Upper lobe of left lung (tissue), 6 donors: ENCODE results near the gene ZNF493. TPM values are rescaled to one million over a fixed set of nuclear protein-coding genes. Genes with fewer than 3 reads are reported as not detected.

Source experiments
- ATAC-seq, 2 donors: fragments of 200-7000 bp; cut with Tn5 transposase; one replicate each; pipeline ENCODE4 v1.9.1; 2022; ENCODE audit warnings: mild to moderate bottlenecking in 2 of 2, moderate library complexity in 2 of 2; ENCODE audit not compliant: low FRiP score in 2 of 2
- DNase-seq, 2 donors: peaks; one replicate each; pipeline ENCODE4 v3.0.0-alpha.2; 2019 to 2020
- H3K27ac ChIP-seq, 4 donors: fragments of 200-600 bp; sonication (generic); one replicate each; pipeline ENCODE4 v1.5.1; 2016 to 2019
- H3K27me3 ChIP-seq, 4 donors: fragments of 200-600 bp; sonication (generic); one replicate each; pipeline ENCODE4 v1.5.1; 2017 to 2019
- H3K36me3 ChIP-seq, 4 donors: fragments of 200-600 bp; sonication (generic); one replicate each; pipeline ENCODE4 v1.5.1; 2016 to 2019
- H3K4me1 ChIP-seq, 4 donors: fragments of 200-600 bp; sonication (generic); one replicate each; pipeline ENCODE4 v1.5.1; 2018 to 2019
- H3K4me3 ChIP-seq, 4 donors: fragments of 200-600 bp; sonication (generic); one replicate each; pipeline ENCODE4 v1.5.1; 2017 to 2019; ENCODE audit warnings: mild to moderate bottlenecking in 2 of 4, moderate library complexity in 1 of 4
- H3K9me3 ChIP-seq, 4 donors: fragments of 200-600 bp; sonication (generic); one replicate each; pipeline ENCODE4 v1.5.1; 2018 to 2019
- EP300 ChIP-seq, 4 donors: sonication (generic); formaldehyde crosslinking; IDR thresholded peaks; one replicate each; pipeline ENCODE4 v1.5.1; 2017; ENCODE audit warnings: antibody characterized with exemption in 4 of 4, control low read depth in 2 of 4
- POLR2A ChIP-seq, 4 donors: fragments of 450-650 bp; IDR thresholded peaks; one replicate each; pipeline ENCODE4 v1.5.1; 2016 to 2017; ENCODE audit warnings: antibody characterized with exemption in 4 of 4, mild to moderate bottlenecking in 2 of 4
- POLR2AphosphoS5 ChIP-seq, 2 donors: sonication (generic); formaldehyde crosslinking; IDR thresholded peaks; one replicate each; pipeline ENCODE4 v1.5.1; 2017; ENCODE audit warnings: antibody characterized with exemption in 2 of 2
- WGBS, 2 donors: methylation state at CpG; one replicate each; pipeline ENCODE4 v1.1.5; 2017 to 2018; 5-methylcytosine and 5-hydroxymethylcytosine counted together
- total RNA-seq, 6 donors: library from RNA; depleted of rRNA in 4 of 6; stranded (reverse); fragments of >200 nt in 4 of 6; gene quantifications; one replicate each; pipeline versions ENCODE4 v1.1.0 to v1.2.1, GENCODE V29; 2016 to 2021
- TF ChIP-seq, protein P1 (sequence below), 6 experiments: fragments of 450-650 bp in 4 of 6; fragments of 200-600 bp in 2 of 6; sonication (generic) in 2 of 6; IDR thresholded peaks; one replicate each; pipeline ENCODE4 v1.5.1; 2016 to 2019; ENCODE audit warnings: antibody characterized with exemption in 6 of 6
- donor health status: DM: no; HTN: no; CAD: no; lungs with moderate emphysema.
- donor health status: DM: no; HTN: yes; CAD: no; lungs with severe emphysema.

The ZNF493 gene
- total RNA-seq, 6 donors from 2014 or later, result 19.0 to 86.3 (median 29.7) TPM

DNA sequence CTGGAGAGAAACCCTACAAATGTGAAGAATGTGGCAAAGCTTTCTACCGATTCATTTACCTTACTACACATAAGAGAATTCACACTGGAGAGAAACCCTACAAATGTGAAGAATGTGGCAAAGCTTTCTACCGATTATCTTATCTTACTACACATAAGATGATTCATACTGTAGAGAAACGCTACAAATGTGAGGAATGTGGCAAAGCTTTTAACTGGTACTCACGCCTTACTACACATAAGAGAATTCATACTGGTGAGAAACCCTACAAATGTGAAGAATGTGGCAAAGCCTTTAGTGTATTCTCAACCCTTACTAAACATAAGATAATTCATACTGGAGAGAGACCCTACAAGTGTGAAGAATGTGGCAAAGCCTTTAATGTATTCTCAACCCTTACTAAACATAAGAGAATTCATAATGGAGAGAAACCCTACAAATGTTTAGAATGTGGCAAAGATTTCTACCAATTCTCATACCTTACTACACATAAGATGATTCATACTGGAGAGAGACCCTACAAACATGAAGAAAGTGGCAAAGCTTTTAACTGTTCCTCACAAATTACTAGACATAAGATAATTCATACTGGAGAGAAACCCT lies 12.9 kb upstream of the ZNF493 start:
- Histone ChIP-seq H3K4me1 (no peaks in the 10 kb centered on the region), H3K36me3 (peaks cover 3 to 17% (median 15%) of the 10 kb centered on the region in 4 donors), H3K27me3 (no peaks in the 10 kb centered on the region), H3K9me3 (peaks cover 66 to 97% (median 92%) of the 10 kb centered on the region in 4 donors), H3K27ac (no peak overlapping the region), H3K4me3 (no peak overlapping the region)
- 90 to 96% methylated on average over 4 of the region's 4 CpGs for WGBS, 2 donors
- TF ChIP-seq POLR2A (IDR thresholded peaks at IDR 0.05), result no peak
- no peak for TF ChIP-seq POLR2AphosphoS5 (IDR thresholded peaks at IDR 0.05)
- TF ChIP-seq, protein P1, sequence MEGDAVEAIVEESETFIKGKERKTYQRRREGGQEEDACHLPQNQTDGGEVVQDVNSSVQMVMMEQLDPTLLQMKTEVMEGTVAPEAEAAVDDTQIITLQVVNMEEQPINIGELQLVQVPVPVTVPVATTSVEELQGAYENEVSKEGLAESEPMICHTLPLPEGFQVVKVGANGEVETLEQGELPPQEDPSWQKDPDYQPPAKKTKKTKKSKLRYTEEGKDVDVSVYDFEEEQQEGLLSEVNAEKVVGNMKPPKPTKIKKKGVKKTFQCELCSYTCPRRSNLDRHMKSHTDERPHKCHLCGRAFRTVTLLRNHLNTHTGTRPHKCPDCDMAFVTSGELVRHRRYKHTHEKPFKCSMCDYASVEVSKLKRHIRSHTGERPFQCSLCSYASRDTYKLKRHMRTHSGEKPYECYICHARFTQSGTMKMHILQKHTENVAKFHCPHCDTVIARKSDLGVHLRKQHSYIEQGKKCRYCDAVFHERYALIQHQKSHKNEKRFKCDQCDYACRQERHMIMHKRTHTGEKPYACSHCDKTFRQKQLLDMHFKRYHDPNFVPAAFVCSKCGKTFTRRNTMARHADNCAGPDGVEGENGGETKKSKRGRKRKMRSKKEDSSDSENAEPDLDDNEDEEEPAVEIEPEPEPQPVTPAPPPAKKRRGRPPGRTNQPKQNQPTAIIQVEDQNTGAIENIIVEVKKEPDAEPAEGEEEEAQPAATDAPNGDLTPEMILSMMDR (IDR thresholded peaks at IDR 0.05), result no peak
- no peak for TF ChIP-seq EP300 (IDR thresholded peaks at IDR 0.05)
- ATAC-seq (no peak), DNase-seq (no peak)

DNA sequence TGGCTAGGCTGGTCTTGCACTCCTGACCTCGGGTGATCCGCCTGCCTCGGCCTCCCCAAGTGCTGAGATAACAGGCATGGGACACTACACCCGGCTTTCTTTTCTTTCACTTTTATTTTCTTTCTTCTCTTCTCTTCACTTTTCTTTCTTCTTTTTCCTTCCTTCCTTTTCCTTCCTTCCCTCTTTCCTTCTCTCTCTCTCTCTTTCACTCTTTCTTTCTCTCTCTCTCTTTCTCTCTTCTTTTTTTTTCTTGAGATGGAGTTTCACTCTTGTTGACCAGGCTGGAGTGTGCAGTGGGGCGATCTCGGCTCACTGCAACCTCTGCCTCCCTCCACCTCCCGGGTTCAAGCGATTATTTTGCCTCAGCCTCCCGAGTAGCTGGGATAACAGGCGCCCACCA lies 812 bp upstream of the ZNF493 start:
- no peaks in the 10 kb centered on the region for H3K27me3 ChIP-seq
- ATAC-seq, result no peak
- peaks cover 0 to 5% (median 2%) of the 10 kb centered on the region in 4 donors for H3K9me3 ChIP-seq
- DNase-seq, result no peak
- 94 to 95% methylated on average over 10 of the region's 10 CpGs for WGBS, 2 donors
- no peak overlapping the region for H3K27ac ChIP-seq
- H3K4me1 ChIP-seq, result peaks cover 0 to 15% (median 10%) of the 10 kb centered on the region in 4 donors
- peaks cover 0 to 14% (median 0%) of the 10 kb centered on the region in 4 donors for H3K36me3 ChIP-seq
- TF ChIP-seq EP300 (IDR thresholded peaks at IDR 0.05) (no peak), POLR2AphosphoS5 (IDR thresholded peaks at IDR 0.05) (no peak), POLR2A (IDR thresholded peaks at IDR 0.05) (no peak)
- TF ChIP-seq, protein P1 (IDR thresholded peaks at IDR 0.05), result no peak
- no peak overlapping the region for H3K4me3 ChIP-seq

DNA sequence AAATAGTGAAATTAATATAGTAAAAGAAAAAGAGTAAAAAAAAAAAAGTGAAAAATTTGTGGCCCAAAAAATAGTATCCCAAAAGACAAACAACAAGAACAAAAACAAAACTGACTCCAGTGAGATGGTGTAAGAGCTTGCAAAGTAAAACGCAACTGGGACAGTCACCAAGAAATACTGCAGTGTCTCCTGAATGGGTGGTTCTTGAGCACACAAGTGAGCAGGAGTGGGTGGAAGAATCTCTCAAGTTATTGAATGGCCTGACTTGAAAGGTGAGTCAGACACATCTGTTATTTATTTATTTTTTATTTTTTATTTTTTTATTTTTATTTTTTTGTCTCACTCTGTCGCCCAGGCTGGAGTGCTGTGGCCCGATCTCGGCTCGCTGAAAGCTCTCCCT lies 1.9 kb downstream of the ZNF493 start:
- Histone ChIP-seq H3K4me1 (peaks cover 0 to 15% (median 10%) of the 10 kb centered on the region in 4 donors), H3K36me3 (peaks cover 0 to 14% (median 0%) of the 10 kb centered on the region in 4 donors), H3K27ac (no peak overlapping the region), H3K9me3 (peaks cover 0 to 9% (median 4%) of the 10 kb centered on the region in 4 donors), H3K27me3 (no peaks in the 10 kb centered on the region), H3K4me3 (no peak overlapping the region)
- ATAC-seq (no peak), DNase-seq (peak in 1 of 2 donors; percentile 13)
- TF ChIP-seq POLR2A (IDR thresholded peaks at IDR 0.05) (no peak), POLR2AphosphoS5 (IDR thresholded peaks at IDR 0.05) (no peak), EP300 (IDR thresholded peaks at IDR 0.05) (no peak)
- TF ChIP-seq, protein P1 (IDR thresholded peaks at IDR 0.05), result no peak
- 92 to 96% methylated on average over 5 of the region's 5 CpGs for WGBS, 2 donors

DNA sequence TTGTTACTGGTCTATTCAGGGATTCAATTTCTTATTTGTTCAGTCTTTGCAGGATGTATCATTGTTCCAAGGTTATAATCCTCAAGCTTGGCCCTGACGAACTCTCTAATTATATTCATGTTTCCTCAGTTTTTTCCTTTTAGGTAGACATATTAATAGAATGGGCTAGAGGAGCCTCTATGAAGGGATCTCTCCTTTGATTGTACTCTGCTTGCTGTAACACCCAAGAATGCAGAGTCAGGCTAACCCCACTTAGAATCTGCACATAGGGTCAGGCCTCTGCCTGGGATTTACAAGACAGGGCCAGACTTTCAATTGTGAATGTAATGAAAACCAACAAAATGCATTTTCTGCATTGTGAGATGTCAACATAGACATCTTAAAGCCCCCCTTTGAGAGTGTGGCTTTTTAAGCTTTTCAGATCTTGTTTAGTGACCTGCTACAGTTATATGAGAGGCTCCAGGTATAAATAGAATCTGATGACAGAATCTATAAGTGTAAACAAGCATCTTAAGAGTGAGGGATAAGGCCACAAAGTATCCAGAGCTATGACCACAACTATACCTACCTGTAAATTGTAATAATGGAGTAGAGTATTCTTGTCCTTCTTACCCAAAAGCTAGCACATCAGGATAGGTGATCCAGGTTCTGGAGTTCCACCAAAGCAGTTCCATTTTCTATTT lies 5.5 kb downstream of the ZNF493 start:
- ATAC-seq, result no peak
- peaks cover 0 to 11% (median 10%) of the 10 kb centered on the region in 4 donors for H3K4me1 ChIP-seq
- H3K9me3 ChIP-seq, result peaks cover 0 to 9% (median 4%) of the 10 kb centered on the region in 4 donors
- TF ChIP-seq, protein P1 (IDR thresholded peaks at IDR 0.05), result no peak
- TF ChIP-seq POLR2A (IDR thresholded peaks at IDR 0.05) (no peak), EP300 (IDR thresholded peaks at IDR 0.05) (no peak), POLR2AphosphoS5 (IDR thresholded peaks at IDR 0.05) (no peak)
- no peaks in the 10 kb centered on the region for H3K27me3 ChIP-seq
- WGBS, 2 donors, result 89 to 96% methylated on average over 1 of the region's 1 CpG
- H3K27ac ChIP-seq, result no peak overlapping the region
- DNase-seq, result no peak
- peaks cover 4 to 29% (median 14%) of the 10 kb centered on the region in 4 donors for H3K36me3 ChIP-seq
- H3K4me3 ChIP-seq, result no peak overlapping the region
